Pancreas (tissue), 10 donors: ENCODE measurements around the gene FAM227B. TPM values are rescaled to one million over a fixed set of nuclear protein-coding genes. Genes with fewer than 3 reads are reported as not detected.
"Not testable (repeated sequence)": the region's sequence is repeated elsewhere in the genome, so short reads cannot be mapped to it uniquely, and the experiment has no call there.

Experiments used
- ATAC-seq, 4 donors: fragments of 200-7000 bp; cut with Tn5 transposase; one replicate each; pipeline versions ENCODE4 v1.8.0 to v1.9.1; 2020; ENCODE audit warnings: mild to moderate bottlenecking in 4 of 4, moderate library complexity in 4 of 4
- DNase-seq, 6 donors: peaks; one replicate each; pipeline ENCODE4 v3.0.0-alpha.2; 2020
- FAIRE-seq: peaks from 2 replicates; lab custom pipeline; 2012; peaks lifted over from hg19 to GRCh38; lab: Jason Lieb, UNC
- H3K27ac ChIP-seq, 4 donors: fragments of 200-600 bp; sonication (generic); 1 replicate in 3 of 4; 2 replicates in 1 of 4; pipeline versions ENCODE4 v1.5.0 to v1.8.0; 2020
- H3K27me3 ChIP-seq, 4 donors: fragments of 200-600 bp; one replicate each; pipeline ENCODE4 v1.8.0; 2021
- H3K36me3 ChIP-seq, 3 donors: fragments of 200-600 bp; sonication (generic) in 1 of 3; one replicate each; pipeline versions ENCODE4 v1.5.0 to v1.8.0; 2020 to 2021
- H3K4me1 ChIP-seq, 3 donors: fragments of 200-600 bp; one replicate each; pipeline ENCODE4 v1.8.0; 2021
- H3K4me3 ChIP-seq, 4 donors: fragments of 200-600 bp; sonication (generic) in 2 of 4; one replicate each; pipeline versions ENCODE4 v1.5.0 to v1.8.0; 2020 to 2021
- H3K9me3 ChIP-seq, 4 donors: fragments of 200-600 bp; one replicate each; pipeline ENCODE4 v1.8.0; 2021
- CTCF ChIP-seq, 4 donors: fragments of 200-600 bp; sonication (generic) in 3 of 4; IDR thresholded peaks; one replicate each; pipeline versions ENCODE4 v1.5.0 to v1.8.0; 2021; ENCODE audit warnings: antibody characterized with exemption in 4 of 4
- WGBS, 2 donors: extraction: QIAGEN DNeasy Blood & Tissue Kit; methylation state at CpG; one replicate each; pipeline ENCODE4 v1.1.7; 2013; 5-methylcytosine and 5-hydroxymethylcytosine counted together
- intact Hi-C, 3 donors: fragments of 100-400 bp; cut with DNase I; formaldehyde crosslinking; loops; one replicate each; pipeline versions ENCODE4 v1.11.1 to v1.14.2; 2022
- polyA plus RNA-seq, 2 donors: library from polyadenylated mRNA; stranded (reverse); fragments of 200-250 nt; gene quantifications; one replicate each; pipeline ENCODE4 v1.2.3, GENCODE V29; 2013
- total RNA-seq, 6 donors: library from RNA; stranded (reverse); fragmentation: NEBNext Ultra II Directional in 4 of 6; extraction: Animal tissue kit (Norgen Biotek cat#: 25700) in 4 of 6; gene quantifications; one replicate each; pipeline versions ENCODE4 v1.2.1 to v1.2.4, GENCODE V29; 2021 to 2023
- donor health status: healthy with polysubstance abuse.
- donor health status: DM: no; HTN: no; CAD: no; lungs with moderate emphysema.
- donor health status: DM: no; HTN: no; CAD: no.
- donor health status: control.
- donor health status: control.
- donor health status: Bipolar disorder and iron deficiency.
- donor health status: DM: yes; HTN: yes; CAD: no.
- donor health status: DM: no; HTN: no; CAD: no.
- donor health status: DM: no; HTN: no; CAD: no.
- donor health status: DM: yes; HTN: yes; CAD: no.

FAM227B gene
- total and polyA plus RNA-seq, 8 donors: 3.1 to 6.5 (median 4.1) TPM

GRCh38 chr15:49473031-49473430 lies 147.6 kb downstream of the FAM227B start:
- Histone ChIP-seq H3K4me1 (no peaks in the 10 kb centered on the region), H3K4me3 (no peak overlapping the region), H3K9me3 (no peaks in the 10 kb centered on the region), H3K36me3 (no peaks in the 10 kb centered on the region), H3K27me3 (no peaks in the 10 kb centered on the region), H3K27ac (no peak overlapping the region)
- FAIRE-seq (peak; percentile 80), DNase-seq (no peak), ATAC-seq (no peak)
- no peak for TF ChIP-seq CTCF (IDR thresholded peaks at IDR 0.05)
- intact Hi-C loops: no loop called here
- 74 to 76% methylated on average over 1 of the region's 1 CpG for WGBS, 2 donors

GRCh38 chr15:49472338-49472737 lies 148.3 kb downstream of the FAM227B start:
- no peaks in the 10 kb centered on the region for H3K9me3 ChIP-seq
- ATAC-seq: no peak
- H3K4me1 ChIP-seq: no peaks in the 10 kb centered on the region
- no peak for DNase-seq
- H3K4me3 ChIP-seq: peak overlapping the region in 1 of 4 donors; percentile 8
- H3K27me3 ChIP-seq: no peaks in the 10 kb centered on the region
- no peak for TF ChIP-seq CTCF (IDR thresholded peaks at IDR 0.05)
- 80 to 88% methylated on average over 2 of the region's 2 CpGs for WGBS, 2 donors
- FAIRE-seq: no peak
- no peaks in the 10 kb centered on the region for H3K36me3 ChIP-seq
- peak overlapping the region in 2 of 4 donors; percentile 35 to 40 for H3K27ac ChIP-seq
- intact Hi-C loops: no loop called here

GRCh38 chr15:49471733-49472132 lies 148.9 kb downstream of the FAM227B start:
- Histone ChIP-seq H3K4me1 (no peaks in the 10 kb centered on the region), H3K27me3 (no peaks in the 10 kb centered on the region), H3K9me3 (no peaks in the 10 kb centered on the region), H3K27ac (peak overlapping the region in 3 of 4 donors; percentile 1 to 40 (median 35)), H3K4me3 (peak overlapping the region in 1 of 4 donors; percentile 8), H3K36me3 (no peaks in the 10 kb centered on the region)
- peak in 2 of 6 donors; percentile 17 to 62 for DNase-seq
- intact Hi-C loops: no loop called here
- no peak for TF ChIP-seq CTCF (IDR thresholded peaks at IDR 0.05)
- ATAC-seq: peak; percentile 69 to 90 (median 84)
- FAIRE-seq: no peak
- WGBS, 2 donors: 7 to 10% methylated on average over 4 of the region's 4 CpGs

- WGBS, 2 donors: 79 to 91% methylated on average over 4 of the region's 4 CpGs
- H3K36me3 ChIP-seq, FAIRE-seq, H3K9me3 ChIP-seq, H3K27me3 ChIP-seq, intact Hi-C loops, H3K4me1 ChIP-seq: not testable (repeated sequence)
- H3K27ac ChIP-seq: peak overlapping the region in 3 of 4 donors; percentile 1 to 40 (median 35)
- H3K4me3 ChIP-seq: peak overlapping the region in 1 of 4 donors; percentile 8
- DNase-seq (peak in 3 of 6 donors; percentile 4 to 21 (median 17)), ATAC-seq (peak in 2 of 4 donors; percentile 42 to 69)
Observed at GRCh38 chr15:49471248-49471647, 149.4 kb downstream of the FAM227B start.

GRCh38 chr15:49468481-49468839 lies 152.2 kb downstream of the FAM227B start:
- intact Hi-C loops: no loop called here

More at GRCh38 chr15:49468481-49468839, 152.2 kb downstream of the FAM227B start:
- ATAC-seq: peak in 2 of 4 donors; percentile 44 to 56
- 38 to 46% methylated on average over 2 of the region's 2 CpGs for WGBS, 2 donors
- no peak for FAIRE-seq
- Histone ChIP-seq H3K27ac (no peak overlapping the region), H3K4me1 (no peaks in the 10 kb centered on the region), H3K4me3 (no peak overlapping the region), H3K9me3 (no peaks in the 10 kb centered on the region), H3K36me3 (no peaks in the 10 kb centered on the region), H3K27me3 (no peaks in the 10 kb centered on the region)
- no peak for DNase-seq
- no peak for TF ChIP-seq CTCF (IDR thresholded peaks at IDR 0.05)
